CD4-positive, alpha-beta T cell (primary cell): ENCODE measurements around the gene PIR. TPM values are rescaled to one million over a fixed set of nuclear protein-coding genes. Genes with fewer than 3 reads are reported as not detected.

Experiments
- ATAC-seq: fragments of 200-7000 bp; cut with Tn5 transposase; one replicate; pipeline ENCODE4 v1.10.0; 2022; ENCODE audit warnings: mild to moderate bottlenecking; ENCODE audit not compliant: poor library complexity
- CTCF ChIA-PET: fragments of 350-600 bp; sonication (Branson Sonifier 250); formaldehyde crosslinking; loops from one replicate; lab custom pipeline; 2021; ENCODE audit warnings: antibody characterized with exemption, inconsistent platforms; lab: Charles Lee
- POLR2A ChIA-PET: fragments of 350-600 bp; sonication (Branson Sonifier 250); formaldehyde crosslinking; loops from one replicate; lab custom pipeline; 2021; ENCODE audit warnings: antibody characterized with exemption, inconsistent platforms; lab: Charles Lee
- DNase-seq, 14 experiments: peaks; one replicate each; pipeline ENCODE4 v3.0.0-alpha.2; 2013 to 2020; ENCODE audit warnings: mixed read lengths in 2 of 14
- H3K27ac ChIP-seq, 2 donors: one replicate each; pipeline versions ENCODE4 v1.5.1 to v1.7.0; 2013; ENCODE audit warnings: low read length in 2 of 2, low read depth in 1 of 2, mild to moderate bottlenecking in 1 of 2
- H3K27me3 ChIP-seq, 2 experiments: 1 replicate in 1 of 2; 2 replicates in 1 of 2; pipeline versions ENCODE4 v1.6.1 to v1.7.0; 2013; ENCODE audit warnings: low read length in 2 of 2, control low read depth in 1 of 2, mild to moderate bottlenecking in 1 of 2, moderate library complexity in 1 of 2; ENCODE audit not compliant: insufficient read depth in 2 of 2, control insufficient read depth in 1 of 2
- H3K36me3 ChIP-seq: one replicate; pipeline ENCODE4 v1.6.1; 2013; ENCODE audit warnings: low read length, control low read depth; ENCODE audit not compliant: insufficient read depth
- H3K4me1 ChIP-seq: one replicate; pipeline ENCODE4 v1.6.1; 2013; ENCODE audit warnings: low read length, control low read depth; ENCODE audit not compliant: insufficient read depth
- H3K4me3 ChIP-seq: one replicate; pipeline ENCODE4 v1.5.1; 2013; ENCODE audit warnings: mild to moderate bottlenecking, low read length, moderate library complexity
- H3K9me3 ChIP-seq, 2 experiments: 1 replicate in 1 of 2; 2 replicates in 1 of 2; pipeline versions ENCODE4 v1.6.1 to v1.7.0; 2013; ENCODE audit warnings: low read length in 2 of 2, mild to moderate bottlenecking in 2 of 2, control low read depth in 1 of 2, moderate library complexity in 1 of 2; ENCODE audit not compliant: control insufficient read depth in 1 of 2, insufficient read depth in 1 of 2
- H3K27ac Mint-ChIP-seq: one replicate; pipeline ENCODE4 v1.8.0; 2020; ENCODE audit warnings: mixed read lengths
- H3K27me3 Mint-ChIP-seq: one replicate; pipeline ENCODE4 v1.8.0; 2021; ENCODE audit warnings: mixed read lengths
- H3K36me3 Mint-ChIP-seq: one replicate; pipeline ENCODE4 v1.8.0; 2021; ENCODE audit warnings: low read depth, mixed read lengths
- H3K4me1 Mint-ChIP-seq: one replicate; pipeline ENCODE4 v1.8.0; 2021; ENCODE audit warnings: low read depth, mixed read lengths
- H3K4me3 Mint-ChIP-seq: one replicate; pipeline ENCODE4 v1.8.0; 2020; ENCODE audit warnings: mild to moderate bottlenecking, mixed read lengths
- H3K9me3 Mint-ChIP-seq: one replicate; pipeline ENCODE4 v1.8.0; 2020; ENCODE audit warnings: mixed read lengths
- CTCF ChIP-seq: fragments of 200-600 bp; IDR thresholded peaks from one replicate; pipeline ENCODE4 v1.8.0; 2022; ENCODE audit warnings: antibody characterized with exemption, mild to moderate bottlenecking
- intact Hi-C, 2 experiments: fragments of 100-400 bp; cut with DNase I in 1 of 2; cut with micrococcal nuclease in 1 of 2; formaldehyde crosslinking; loops; one replicate each; pipeline versions ENCODE4 v1.15.1 to v1.9.0; 2023 to 2025; cut with DNase I, micrococcal nuclease
- total RNA-seq, 174 experiments: library from RNA in 2 of 174; stranded (reverse) in 2 of 174; gene quantifications; one replicate each; pipeline ENCODE4 v1.2.3 and lab custom pipeline; 2021 to 2026

The PIR gene
- total RNA-seq, 2 experiments from 2014 or later, result not detected

DNA sequence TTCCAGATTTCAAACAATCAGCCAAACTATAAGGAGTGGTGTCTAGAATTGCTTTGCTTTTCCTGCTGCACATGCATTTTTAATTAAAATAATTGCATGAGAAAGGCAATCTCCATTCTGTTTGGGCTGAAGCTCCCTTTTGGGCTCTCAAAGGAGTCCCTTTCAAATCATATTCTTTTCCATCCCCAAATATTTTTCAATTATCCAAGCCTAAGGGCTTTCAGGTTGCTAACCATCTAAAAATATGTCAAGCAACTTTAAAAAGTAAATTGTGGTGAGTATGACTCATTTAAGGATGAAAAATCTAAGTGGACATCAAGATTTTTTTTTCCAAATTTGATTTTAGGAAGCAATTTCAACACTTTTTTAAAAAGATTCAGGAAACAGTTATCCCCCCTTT is 28.4 kb downstream of the PIR start:
- H3K9me3 ChIP-seq, result no peaks in the 10 kb centered on the region
- Mint-ChIP-seq H3K27ac (no peak overlapping the region), H3K4me3 (no peak overlapping the region), H3K4me1 (no peaks in the 10 kb centered on the region), H3K36me3 (no peaks in the 10 kb centered on the region), H3K27me3 (no peaks in the 10 kb centered on the region), H3K9me3 (no peaks in the 10 kb centered on the region)
- H3K4me1 ChIP-seq, result no peaks in the 10 kb centered on the region
- H3K27me3 ChIP-seq, result no peaks in the 10 kb centered on the region
- no peaks in the 10 kb centered on the region for H3K36me3 ChIP-seq
- TF ChIP-seq CTCF, result no peak
- ATAC-seq, result no peak
- POLR2A ChIA-PET, result no interaction called here
- CTCF ChIA-PET, result no interaction called here
- intact Hi-C loops, result loop anchor here (5.0 kb wide), 1 partner anchor 162 kb away; no protein-coding TSS in a partner anchor
- no peak overlapping the region for H3K4me3 ChIP-seq
- no peak overlapping the region for H3K27ac ChIP-seq
- DNase-seq, result no peak

DNA sequence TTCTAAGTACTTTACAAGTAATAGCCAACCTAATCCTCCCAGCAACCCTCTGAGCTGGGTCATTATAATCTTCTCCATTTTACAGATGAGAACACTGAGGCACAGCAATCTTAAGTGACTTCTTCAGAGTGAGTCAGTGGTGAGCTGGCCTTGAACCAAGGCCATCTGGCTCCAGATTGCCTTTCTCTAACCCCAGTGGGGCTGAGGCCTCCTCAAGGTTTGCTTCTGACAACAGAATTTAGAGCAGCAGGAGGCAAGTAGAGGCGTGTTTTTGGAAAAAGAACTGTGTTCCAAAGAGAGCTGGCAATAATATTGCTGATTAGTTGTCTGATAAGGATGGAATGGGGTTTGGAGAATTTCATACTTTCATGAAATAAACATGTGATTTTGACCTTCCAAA is 41.2 kb downstream of the PIR start:
- ATAC-seq (no peak), DNase-seq (no peak)
- Mint-ChIP-seq H3K4me3 (no peak overlapping the region), H3K9me3 (no peaks in the 10 kb centered on the region), H3K27me3 (no peaks in the 10 kb centered on the region), H3K27ac (no peak overlapping the region), H3K36me3 (no peaks in the 10 kb centered on the region), H3K4me1 (no peaks in the 10 kb centered on the region)
- H3K27ac ChIP-seq, result no peak overlapping the region
- ChIA-PET POLR2A (no interaction called here), CTCF (no interaction called here)
- no peaks in the 10 kb centered on the region for H3K36me3 ChIP-seq
- no peaks in the 10 kb centered on the region for H3K9me3 ChIP-seq
- intact Hi-C loops, result no loop called here
- H3K27me3 ChIP-seq, result no peaks in the 10 kb centered on the region
- no peaks in the 10 kb centered on the region for H3K4me1 ChIP-seq
- no peak for TF ChIP-seq CTCF
- H3K4me3 ChIP-seq, result no peak overlapping the region

DNA sequence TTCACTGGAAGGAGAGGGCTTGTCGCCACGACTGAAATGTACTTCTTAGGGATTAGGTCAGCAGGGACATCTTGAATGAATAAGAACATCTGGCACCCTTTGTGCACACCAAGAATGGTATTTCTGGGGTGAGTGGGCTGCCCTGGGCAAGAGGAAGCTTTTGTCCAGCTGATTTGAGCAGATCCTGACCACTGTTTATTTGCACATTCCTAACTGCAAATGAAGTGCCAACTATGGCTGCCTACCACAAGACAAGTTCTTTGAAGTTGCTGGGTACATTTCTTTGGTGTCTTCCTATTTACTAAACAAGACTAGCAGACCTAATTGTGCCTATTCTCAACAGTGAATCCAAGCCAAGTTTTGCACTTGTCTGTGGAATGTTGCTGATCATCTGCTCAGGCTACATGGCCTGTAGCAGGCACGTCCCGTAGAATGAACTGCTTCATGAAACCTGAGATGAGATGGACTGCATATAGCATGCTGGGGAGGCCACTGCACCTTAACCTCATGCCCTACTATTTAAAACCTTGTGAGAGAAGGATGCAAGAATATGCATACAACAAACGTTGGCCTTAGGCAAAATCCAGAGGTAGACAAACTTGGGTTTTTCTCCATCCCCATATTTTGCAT is 45.0 kb downstream of the PIR start:
- Mint-ChIP-seq H3K4me1 (no peaks in the 10 kb centered on the region), H3K27ac (no peak overlapping the region), H3K9me3 (no peaks in the 10 kb centered on the region), H3K36me3 (no peaks in the 10 kb centered on the region), H3K27me3 (no peaks in the 10 kb centered on the region), H3K4me3 (no peak overlapping the region)
- DNase-seq (no peak), ATAC-seq (no peak)
- CTCF ChIA-PET, result no interaction called here
- no peak overlapping the region for H3K27ac ChIP-seq
- POLR2A ChIA-PET, result no interaction called here
- intact Hi-C loops, result no loop called here
- no peaks in the 10 kb centered on the region for H3K27me3 ChIP-seq
- no peaks in the 10 kb centered on the region for H3K36me3 ChIP-seq
- no peaks in the 10 kb centered on the region for H3K4me1 ChIP-seq
- no peaks in the 10 kb centered on the region for H3K9me3 ChIP-seq
- H3K4me3 ChIP-seq, result no peak overlapping the region
- no peak for TF ChIP-seq CTCF
